RWPE2 (cell line): ENCODE measurements around the gene CA6.

ENCODE experiments used
- ATAC-seq: fragments of 200-7000 bp; cut with Tn5 transposase; 3 replicates; pipeline ENCODE4 v1.9.1; 2021; ENCODE audit warnings: low read depth
- DNase-seq: peaks from one replicate; pipeline ENCODE4 v3.0.0-alpha.2; 2020; ENCODE audit warnings: low spot score
- H3K27ac ChIP-seq: fragments of 450-650 bp; 2 replicates; pipeline ENCODE4 v1.5.1; 2017; ENCODE audit warnings: mild to moderate bottlenecking; ENCODE audit not compliant: poor library complexity, severe bottlenecking
- H3K27me3 ChIP-seq: fragments of 250-450 bp; sonication (Bioruptor Pico); 2 replicates; pipeline ENCODE4 v1.5.1; 2021; ENCODE audit warnings: mild to moderate bottlenecking, moderate library complexity; ENCODE audit not compliant: insufficient read depth, poor library complexity, severe bottlenecking
- H3K36me3 ChIP-seq: fragments of 250-450 bp; sonication (Bioruptor Pico); 2 replicates; pipeline ENCODE4 v1.5.1; 2020; ENCODE audit warnings: low read depth, mild to moderate bottlenecking, moderate library complexity
- H3K4me1 ChIP-seq: fragments of 250-450 bp; sonication (Bioruptor Pico); 2 replicates; pipeline ENCODE4 v1.5.1; 2021; ENCODE audit warnings: mild to moderate bottlenecking, moderate library complexity; ENCODE audit not compliant: insufficient read depth, poor library complexity, severe bottlenecking
- H3K4me3 ChIP-seq: fragments of 250-450 bp; sonication (Bioruptor Pico); 2 replicates; pipeline ENCODE4 v1.5.1; 2021; ENCODE audit warnings: mild to moderate bottlenecking, moderate library complexity; ENCODE audit not compliant: severe bottlenecking
- H3K9me3 ChIP-seq: fragments of 250-450 bp; sonication (Bioruptor Pico); 2 replicates; pipeline ENCODE4 v1.5.1; 2021; ENCODE audit warnings: mild to moderate bottlenecking, moderate library complexity; ENCODE audit not compliant: severe bottlenecking
- CTCF ChIP-seq: fragments of 450-650 bp; IDR thresholded peaks from one replicate; pipeline ENCODE4 v1.5.1; 2017; ENCODE audit warnings: mild to moderate bottlenecking, moderate library complexity; ENCODE audit not compliant: poor library complexity, severe bottlenecking

CA6 gene

GRCh38 chr1:8969937-8970336, 24.3 kb downstream of the CA6 start:
- no peaks in the 10 kb centered on the region for H3K27me3 ChIP-seq
- no peaks in the 10 kb centered on the region for H3K4me1 ChIP-seq
- DNase-seq (no peak), ATAC-seq (no peak)
- TF ChIP-seq CTCF, result no peak
- no peaks in the 10 kb centered on the region for H3K36me3 ChIP-seq
- no peaks in the 10 kb centered on the region for H3K9me3 ChIP-seq
- no peak overlapping the region for H3K27ac ChIP-seq
- H3K4me3 ChIP-seq, result no peak overlapping the region

- Histone ChIP-seq H3K27me3 (no peaks in the 10 kb centered on the region), H3K4me3 (no peak overlapping the region), H3K36me3 (no peaks in the 10 kb centered on the region), H3K4me1 (no peaks in the 10 kb centered on the region), H3K9me3 (no peaks in the 10 kb centered on the region), H3K27ac (no peak overlapping the region)
- DNase-seq (no peak), ATAC-seq (no peak)
- no peak for TF ChIP-seq CTCF
Measured at GRCh38 chr1:8970870-8971337, 25.2 kb downstream of the CA6 start.

- TF ChIP-seq CTCF, result no peak
- Histone ChIP-seq H3K4me3 (no peak overlapping the region), H3K4me1 (no peaks in the 10 kb centered on the region), H3K27me3 (no peaks in the 10 kb centered on the region), H3K27ac (no peak overlapping the region), H3K36me3 (no peaks in the 10 kb centered on the region), H3K9me3 (peaks cover 1% of the 10 kb centered on the region)
- ATAC-seq, result no peak
- no peak for DNase-seq
Measured at GRCh38 chr1:8974551-8974950, 28.9 kb downstream of the CA6 start.

- no peaks in the 10 kb centered on the region for H3K4me1 ChIP-seq
- DNase-seq, result no peak
- H3K9me3 ChIP-seq, result peaks cover 1% of the 10 kb centered on the region
- no peaks in the 10 kb centered on the region for H3K36me3 ChIP-seq
- no peak for ATAC-seq
- no peaks in the 10 kb centered on the region for H3K27me3 ChIP-seq
- no peak overlapping the region for H3K27ac ChIP-seq
- no peak for TF ChIP-seq CTCF
- no peak overlapping the region for H3K4me3 ChIP-seq
Measured at GRCh38 chr1:8976338-8976737, 30.7 kb downstream of the CA6 start.

GRCh38 chr1:8976896-8977450, 31.3 kb downstream of the CA6 start:
- H3K9me3 ChIP-seq, result peaks cover 1% of the 10 kb centered on the region
- no peak for ATAC-seq
- no peak for TF ChIP-seq CTCF

More at GRCh38 chr1:8976896-8977450, 31.3 kb downstream of the CA6 start:
- Histone ChIP-seq H3K4me1 (no peaks in the 10 kb centered on the region), H3K27ac (no peak overlapping the region), H3K36me3 (no peaks in the 10 kb centered on the region), H3K4me3 (no peak overlapping the region), H3K27me3 (no peaks in the 10 kb centered on the region)
- DNase-seq, result no peak
